ENCODE results near the gene FECH. TPM values are rescaled to one million over a fixed set of nuclear protein-coding genes. Genes with fewer than 3 reads are reported as not detected.
A peak's percentile ranks its signal among the peaks of the same experiment; 100 is the strongest.

The FECH gene
- total and polyA plus RNA-seq, 8 donors = 0.58 to 387 (median 8.2) TPM

DNA sequence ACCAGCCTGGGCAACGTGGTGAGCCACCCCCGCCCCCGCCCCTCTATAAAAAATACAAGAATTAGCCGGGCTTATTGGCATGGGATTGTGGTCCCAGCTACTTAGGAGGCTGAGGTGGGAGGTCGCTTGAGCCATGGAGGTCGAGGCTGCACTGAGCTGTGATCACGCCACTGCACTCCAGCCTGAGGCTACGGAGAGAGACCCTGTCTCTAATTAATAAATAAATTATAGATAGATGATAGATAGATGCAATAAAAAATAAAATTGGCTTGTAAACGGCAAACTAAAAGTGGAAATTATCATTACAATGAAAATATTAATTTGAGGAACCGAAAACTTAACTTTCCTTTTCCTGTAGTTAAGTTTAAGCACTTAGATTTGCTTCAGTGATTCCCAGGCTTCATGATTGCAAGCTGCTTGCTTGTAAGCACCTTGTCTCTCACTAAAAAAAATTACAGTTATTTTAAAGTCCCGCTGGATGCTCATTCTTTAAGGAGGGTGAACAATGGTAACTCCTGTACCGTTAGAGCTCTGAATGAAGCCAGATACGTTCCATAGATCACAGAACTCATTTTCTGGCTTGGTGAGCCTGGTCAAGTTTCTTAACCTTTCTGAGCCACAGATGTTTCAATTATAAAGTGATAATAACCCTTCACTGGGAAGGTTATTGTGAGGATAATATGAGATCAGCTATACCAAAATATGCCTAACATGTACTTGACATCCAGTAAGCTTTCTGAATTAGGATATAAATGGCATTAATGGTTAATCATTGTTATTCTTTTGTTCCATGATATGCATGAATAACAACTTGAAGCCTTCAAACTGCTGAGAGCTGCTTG, 44.5 kb upstream of the FECH start:
- WGBS, 5 donors = 43 to 50% (median 47%) methylated on average over 13 of the region's 13 CpGs
- Histone ChIP-seq H3K36me3 (no peaks in the 10 kb centered on the region), H3K9me3 (no peaks in the 10 kb centered on the region), H3K4me1 (peaks cover 0 to 26% (median 16%) of the 10 kb centered on the region in 4 donors), H3K27ac (peak overlapping the region; percentile 69 to 87 (median 80)), H3K27me3 (no peaks in the 10 kb centered on the region), H3K4me3 (peak overlapping the region; percentile 57 to 69 (median 64))
- TF ChIP-seq POLR2A (IDR thresholded peaks at IDR 0.05) (no peak), POLR2AphosphoS5 (IDR thresholded peaks at IDR 0.05) (no peak), EP300 (IDR thresholded peaks at IDR 0.05) (no peak)
- TF ChIP-seq, protein P1, sequence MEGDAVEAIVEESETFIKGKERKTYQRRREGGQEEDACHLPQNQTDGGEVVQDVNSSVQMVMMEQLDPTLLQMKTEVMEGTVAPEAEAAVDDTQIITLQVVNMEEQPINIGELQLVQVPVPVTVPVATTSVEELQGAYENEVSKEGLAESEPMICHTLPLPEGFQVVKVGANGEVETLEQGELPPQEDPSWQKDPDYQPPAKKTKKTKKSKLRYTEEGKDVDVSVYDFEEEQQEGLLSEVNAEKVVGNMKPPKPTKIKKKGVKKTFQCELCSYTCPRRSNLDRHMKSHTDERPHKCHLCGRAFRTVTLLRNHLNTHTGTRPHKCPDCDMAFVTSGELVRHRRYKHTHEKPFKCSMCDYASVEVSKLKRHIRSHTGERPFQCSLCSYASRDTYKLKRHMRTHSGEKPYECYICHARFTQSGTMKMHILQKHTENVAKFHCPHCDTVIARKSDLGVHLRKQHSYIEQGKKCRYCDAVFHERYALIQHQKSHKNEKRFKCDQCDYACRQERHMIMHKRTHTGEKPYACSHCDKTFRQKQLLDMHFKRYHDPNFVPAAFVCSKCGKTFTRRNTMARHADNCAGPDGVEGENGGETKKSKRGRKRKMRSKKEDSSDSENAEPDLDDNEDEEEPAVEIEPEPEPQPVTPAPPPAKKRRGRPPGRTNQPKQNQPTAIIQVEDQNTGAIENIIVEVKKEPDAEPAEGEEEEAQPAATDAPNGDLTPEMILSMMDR (IDR thresholded peaks at IDR 0.05) = no peak
- intact Hi-C loops (cut with DNase I; ENCODE audit: low total_unique reads) = no loop called here
- DNase-seq = no peak

DNA sequence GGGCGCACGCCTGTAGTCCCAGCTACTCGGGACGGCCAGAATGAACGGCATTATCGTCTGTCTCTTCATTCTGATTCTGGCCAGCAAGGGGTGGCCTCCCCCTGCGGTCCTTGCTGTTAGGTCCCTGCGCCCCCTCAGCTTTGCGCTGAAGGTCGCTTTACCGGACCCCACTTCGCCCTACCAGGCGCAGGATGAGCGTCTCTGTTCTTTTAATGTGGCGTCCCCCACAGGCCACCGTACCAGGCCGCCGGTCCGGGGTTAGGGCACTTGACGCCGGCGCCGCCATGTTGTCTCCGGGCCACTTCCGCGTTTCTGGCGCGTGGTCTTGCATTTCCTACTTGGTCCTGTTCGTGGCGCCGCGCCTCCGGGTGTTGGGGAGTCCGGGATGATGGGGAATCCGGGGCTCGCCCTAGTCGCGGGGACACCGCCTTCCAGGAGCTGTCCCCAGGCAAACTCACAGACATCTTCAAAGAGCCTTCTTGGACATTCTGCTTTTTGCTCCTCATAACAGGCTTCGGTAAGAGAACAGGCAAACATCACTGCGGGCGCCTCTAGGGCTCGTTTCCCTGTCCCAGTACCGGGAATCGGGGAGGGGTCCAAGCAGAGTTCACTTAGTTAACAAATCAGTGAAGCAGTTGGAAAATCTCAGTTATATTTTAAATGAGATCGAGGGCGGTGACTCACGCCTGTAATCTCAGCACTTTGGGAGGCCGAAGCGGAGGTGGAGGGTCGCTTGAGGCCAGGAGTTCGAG, 43.7 kb upstream of the FECH start:
- 2 to 5% (median 3%) methylated on average over 39 to 52 of the region's 52 CpGs for WGBS, 5 donors
- no peaks in the 10 kb centered on the region for H3K36me3 ChIP-seq
- H3K4me1 ChIP-seq = peaks cover 0 to 22% (median 16%) of the 10 kb centered on the region in 4 donors
- no peaks in the 10 kb centered on the region for H3K27me3 ChIP-seq
- TF ChIP-seq POLR2AphosphoS5 (IDR thresholded peaks at IDR 0.05) (peak; percentile 84 to 97 (median 90)), EP300 (IDR thresholded peaks at IDR 0.05) (peak; percentile 32), POLR2A (IDR thresholded peaks at IDR 0.05) (no peak)
- TF ChIP-seq, protein P1 (IDR thresholded peaks at IDR 0.05) = peak in 5 of 7 experiments; percentile 49 to 91 (median 72)
- DNase-seq = peak; percentile 98
- intact Hi-C loops (cut with DNase I; ENCODE audit: low total_unique reads) = no loop called here
- no peaks in the 10 kb centered on the region for H3K9me3 ChIP-seq
- H3K4me3 ChIP-seq = peak overlapping the region; percentile 57 to 69 (median 64)
- H3K27ac ChIP-seq = peak overlapping the region; percentile 69 to 87 (median 80)

DNA sequence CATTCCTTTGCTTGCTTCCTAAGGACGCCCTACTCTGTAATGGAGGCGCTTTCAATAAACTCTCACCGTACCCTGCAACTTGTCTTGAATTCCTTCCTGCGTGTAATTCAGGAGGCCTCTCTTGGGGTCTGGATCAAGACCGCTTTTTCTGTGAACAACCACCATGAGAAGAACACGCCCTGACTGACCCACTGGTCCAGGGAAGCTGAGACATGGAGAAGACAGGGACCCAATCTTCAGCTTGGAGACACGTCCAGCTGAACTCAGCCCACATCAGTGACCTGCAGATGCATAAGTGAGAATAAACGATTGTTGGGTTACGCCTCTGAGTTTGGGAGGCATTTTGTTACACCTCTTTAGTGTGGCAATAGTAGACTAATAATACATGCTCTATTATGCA, 42.9 kb upstream of the FECH start:
- DNase-seq = no peak
- no peaks in the 10 kb centered on the region for H3K27me3 ChIP-seq
- no peaks in the 10 kb centered on the region for H3K9me3 ChIP-seq
- intact Hi-C loops (cut with DNase I; ENCODE audit: low total_unique reads) = no loop called here
- H3K4me1 ChIP-seq = peaks cover 0 to 21% (median 16%) of the 10 kb centered on the region in 4 donors
- 93 to 98% (median 95%) methylated on average over 9 of the region's 9 CpGs for WGBS, 5 donors
- H3K4me3 ChIP-seq = peak overlapping the region; percentile 57 to 69 (median 64)
- H3K36me3 ChIP-seq = no peaks in the 10 kb centered on the region
- H3K27ac ChIP-seq = peak overlapping the region in 3 of 5 donors; percentile 80 to 87 (median 86)
- TF ChIP-seq, protein P1 (IDR thresholded peaks at IDR 0.05) = no peak
- TF ChIP-seq POLR2AphosphoS5 (IDR thresholded peaks at IDR 0.05) (no peak), EP300 (IDR thresholded peaks at IDR 0.05) (no peak), POLR2A (IDR thresholded peaks at IDR 0.05) (no peak)

DNA sequence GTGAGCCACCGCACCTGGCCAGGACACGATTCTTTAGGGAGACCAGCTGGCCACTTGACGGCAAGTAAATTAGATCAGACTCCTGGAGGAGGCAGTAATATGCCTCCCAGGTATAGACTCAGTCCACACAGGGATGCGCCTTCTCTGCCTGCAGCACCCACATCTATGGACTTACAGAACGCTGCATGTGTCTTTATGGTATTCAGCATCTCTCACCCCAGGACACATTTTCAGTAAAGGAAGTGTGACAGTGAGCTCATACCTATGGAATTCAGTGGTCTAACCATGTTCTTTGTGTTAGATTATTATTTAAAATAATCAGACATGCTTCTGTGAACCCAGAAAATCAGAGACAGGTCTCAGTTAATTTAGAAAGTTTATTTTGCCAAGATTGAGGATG, 41.0 kb upstream of the FECH start:
- TF ChIP-seq POLR2AphosphoS5 (IDR thresholded peaks at IDR 0.05) = no peak
- TF ChIP-seq EP300 (IDR thresholded peaks at IDR 0.05) = no peak
- TF ChIP-seq, protein P1 (IDR thresholded peaks at IDR 0.05) = no peak
- TF ChIP-seq POLR2A (IDR thresholded peaks at IDR 0.05) = no peak
- DNase-seq = no peak
- peaks cover 0 to 25% (median 18%) of the 10 kb centered on the region in 4 donors for H3K4me1 ChIP-seq
- no peaks in the 10 kb centered on the region for H3K36me3 ChIP-seq
- no peak overlapping the region for H3K27ac ChIP-seq
- H3K27me3 ChIP-seq = no peaks in the 10 kb centered on the region
- no peak overlapping the region for H3K4me3 ChIP-seq
- intact Hi-C loops (cut with DNase I; ENCODE audit: low total_unique reads) = no loop called here
- H3K9me3 ChIP-seq = no peaks in the 10 kb centered on the region
- 80 to 88% (median 85%) methylated on average over 5 of the region's 5 CpGs for WGBS, 5 donors

Data from stomach (tissue), 9 donors.